H9 (cell line): ENCODE measurements around the gene CAGE1. TPM values are rescaled to one million over a fixed set of nuclear protein-coding genes. Genes with fewer than 3 reads are reported as not detected.

Experiments used
- DNase-seq: peaks from one replicate; pipeline ENCODE4 v3.0.0-alpha.2; 2017
- H2AFZ ChIP-seq: one replicate; pipeline ENCODE4 v1.6.1; 2013; ENCODE audit warnings: mild to moderate bottlenecking, low read length, control low read depth, moderate library complexity
- H2AK5ac ChIP-seq: 2 replicates; pipeline ENCODE4 v1.6.1; 2013; ENCODE audit warnings: low read length, control low read depth, mixed read lengths; ENCODE audit not compliant: insufficient read length
- H2BK120ac ChIP-seq: one replicate; pipeline ENCODE4 v1.6.1; 2013; ENCODE audit warnings: low read depth, mild to moderate bottlenecking, low read length, control low read depth, inconsistent platforms; ENCODE audit not compliant: poor library complexity, severe bottlenecking
- H2BK12ac ChIP-seq: 2 replicates; pipeline ENCODE4 v1.6.1; 2013; ENCODE audit warnings: low read length, control low read depth, mixed read lengths, low read depth; ENCODE audit not compliant: insufficient read length
- H2BK15ac ChIP-seq: 2 replicates; pipeline ENCODE4 v1.6.1; 2013; ENCODE audit warnings: low read depth, low read length, control low read depth
- H2BK20ac ChIP-seq: one replicate; pipeline ENCODE4 v1.6.1; 2013; ENCODE audit warnings: low read depth, mild to moderate bottlenecking, low read length, control low read depth, inconsistent platforms; ENCODE audit not compliant: poor library complexity, severe bottlenecking
- H2BK5ac ChIP-seq: 2 replicates; pipeline ENCODE4 v1.6.1; 2013; ENCODE audit warnings: low read length, control low read depth, mixed read lengths; ENCODE audit not compliant: insufficient read length
- H3K14ac ChIP-seq: 2 replicates; pipeline ENCODE4 v1.6.1; 2013; ENCODE audit warnings: low read length, control low read depth; ENCODE audit not compliant: insufficient read depth
- H3K18ac ChIP-seq: 2 replicates; pipeline ENCODE4 v1.6.1; 2013; ENCODE audit warnings: low read depth, mild to moderate bottlenecking, mixed read lengths, low read length, control low read depth; ENCODE audit not compliant: insufficient read length
- H3K23ac ChIP-seq: 2 replicates; pipeline ENCODE4 v1.6.1; 2013; ENCODE audit warnings: low read length, control low read depth, mixed read lengths, low read depth; ENCODE audit not compliant: insufficient read length
- H3K23me2 ChIP-seq: 2 replicates; pipeline ENCODE4 v1.6.1; 2013; ENCODE audit warnings: low read depth, mild to moderate bottlenecking, mixed read lengths, low read length, control low read depth; ENCODE audit not compliant: insufficient read length, poor library complexity, severe bottlenecking
- H3K27ac ChIP-seq: 2 replicates; pipeline ENCODE4 v1.5.1; 2013; ENCODE audit warnings: low read length, control low read depth, mixed read lengths, low read depth; ENCODE audit not compliant: insufficient read length
- H3K27me3 ChIP-seq: 2 replicates; pipeline ENCODE4 v1.6.1; 2013; ENCODE audit warnings: low read length, control low read depth, inconsistent platforms; ENCODE audit not compliant: insufficient read depth
- H3K4ac ChIP-seq: 2 replicates; pipeline ENCODE4 v1.6.1; 2013; ENCODE audit warnings: low read depth, mild to moderate bottlenecking, control low read depth, inconsistent platforms, low read length, moderate library complexity
- H3K4me1 ChIP-seq: 2 replicates; pipeline ENCODE4 v1.6.1; 2013; ENCODE audit warnings: low read length, control low read depth, inconsistent platforms; ENCODE audit not compliant: insufficient read depth
- H3K4me2 ChIP-seq: 2 replicates; pipeline ENCODE4 v1.6.1; 2013; ENCODE audit warnings: low read length, control low read depth, mixed read lengths; ENCODE audit not compliant: insufficient read length, insufficient read depth
- H3K56ac ChIP-seq: 2 replicates; pipeline ENCODE4 v1.6.1; 2013; ENCODE audit warnings: low read depth, mild to moderate bottlenecking, mixed read lengths, low read length, control low read depth; ENCODE audit not compliant: insufficient read length
- H3K79me1 ChIP-seq: 2 replicates; pipeline ENCODE4 v1.6.1; 2013; ENCODE audit warnings: low read depth, mild to moderate bottlenecking, moderate library complexity, low read length, control low read depth, inconsistent platforms; ENCODE audit not compliant: insufficient read depth, poor library complexity, severe bottlenecking
- H3K79me2 ChIP-seq: 2 replicates; pipeline ENCODE4 v1.6.1; 2013; ENCODE audit warnings: low read length, control low read depth, inconsistent platforms; ENCODE audit not compliant: insufficient read depth
- H3K9ac ChIP-seq: 2 replicates; pipeline ENCODE4 v1.6.1; 2013; ENCODE audit warnings: low read length, control low read depth, mixed read lengths; ENCODE audit not compliant: insufficient read length; ENCODE audit errors: extremely low read depth
- H3K9me3 ChIP-seq: one replicate; pipeline ENCODE4 v1.6.1; 2013; ENCODE audit warnings: low read depth, low read length, inconsistent platforms; ENCODE audit not compliant: control insufficient read depth
- H3T11ph ChIP-seq: one replicate; pipeline ENCODE4 v1.6.1; 2013; ENCODE audit warnings: mild to moderate bottlenecking, low read length, control low read depth, inconsistent platforms
- H4K20me1 ChIP-seq: one replicate; pipeline ENCODE4 v1.6.1; 2013; ENCODE audit not compliant: control insufficient read depth, insufficient read length, insufficient read depth
- H4K5ac ChIP-seq: 2 replicates; pipeline ENCODE4 v1.6.1; 2013; ENCODE audit warnings: low read depth, mild to moderate bottlenecking, mixed read lengths, low read length, control low read depth; ENCODE audit not compliant: insufficient read length
- H4K8ac ChIP-seq: replicated peaks from 2 replicates; pipeline ENCODE4 v1.6.1; 2013; ENCODE audit warnings: low read length, control low read depth, mixed read lengths, low read depth; ENCODE audit not compliant: insufficient read length
- H4K91ac ChIP-seq: 2 replicates; pipeline ENCODE4 v1.6.1; 2013; ENCODE audit warnings: low read depth, mild to moderate bottlenecking, moderate library complexity, mixed read lengths, low read length, control low read depth; ENCODE audit not compliant: insufficient read length
- H3K27ac Mint-ChIP-seq, 3 experiments: 2 replicates in 2 of 3; 3 replicates in 1 of 3; pipeline ENCODE4 v1.8.0; 2020 to 2021; ENCODE audit warnings: mixed read lengths in 3 of 3, mild to moderate bottlenecking in 1 of 3, moderate library complexity in 1 of 3
- H3K27me3 Mint-ChIP-seq: 2 replicates; pipeline ENCODE4 v1.8.0; 2021; ENCODE audit warnings: low read depth, mild to moderate bottlenecking, moderate library complexity, mixed read lengths
- H3K36me3 Mint-ChIP-seq, 3 experiments: 2 replicates in 2 of 3; 3 replicates in 1 of 3; pipeline ENCODE4 v1.8.0; 2020 to 2021; ENCODE audit warnings: low read depth in 3 of 3, mixed read lengths in 3 of 3; ENCODE audit not compliant: insufficient read depth in 1 of 3
- H3K4me1 Mint-ChIP-seq, 2 experiments: 2 replicates each; pipeline ENCODE4 v1.8.0; 2020; ENCODE audit warnings: mixed read lengths in 2 of 2
- H3K4me3 Mint-ChIP-seq, 2 experiments: 2 replicates in 1 of 2; 3 replicates in 1 of 2; pipeline ENCODE4 v1.8.0; 2020 to 2021; ENCODE audit warnings: mild to moderate bottlenecking in 2 of 2, mixed read lengths in 2 of 2, moderate library complexity in 1 of 2
- H3K9me3 Mint-ChIP-seq, 2 experiments: 2 replicates in 1 of 2; 3 replicates in 1 of 2; pipeline ENCODE4 v1.8.0; 2020; ENCODE audit warnings: mild to moderate bottlenecking in 2 of 2, mixed read lengths in 2 of 2, moderate library complexity in 1 of 2
- CTCF ChIP-seq: fragments of 200-600 bp; sonication (generic); conservative IDR thresholded peaks from 3 replicates; pipeline ENCODE4 v1.8.0; 2021; ENCODE audit warnings: antibody characterized with exemption, mild to moderate bottlenecking
- WGBS: extraction: QIAGEN DNeasy Blood & Tissue Kit; methylation state at CpG from one replicate; pipeline ENCODE4 v1.1.7; 2013; ENCODE audit warnings: missing lambda C conversion rate, low lambda C conversion rate, mixed read lengths; ENCODE audit not compliant: insufficient read length; ENCODE audit errors: extremely low coverage; 5-methylcytosine and 5-hydroxymethylcytosine counted together
- total RNA-seq: library from RNA; stranded (reverse); gene quantifications from 2 replicates; pipeline ENCODE4 v1.2.1, GENCODE V29; 2021

The CAGE1 gene
- total RNA-seq, 1 experiment from 2014 or later = 0.28 TPM

- Mint-ChIP-seq H3K9me3 (no peaks in the 10 kb centered on the region), H3K36me3 (peaks cover 27 to 85% (median 73%) of the 10 kb centered on the region in 3 experiments; a peak in 6 of 7 replicates), H3K27me3 (no peaks in the 10 kb centered on the region), H3K27ac (no peak overlapping the region; a peak in 1 of 7 replicates), H3K4me3 (no peak overlapping the region), H3K4me1 (no peaks in the 10 kb centered on the region)
- no peak overlapping the region for H2BK20ac ChIP-seq
- H4K5ac ChIP-seq = no peak overlapping the region
- H3K27me3 ChIP-seq = no peaks in the 10 kb centered on the region
- H2BK15ac ChIP-seq = no peak overlapping the region
- no peak overlapping the region for H3T11ph ChIP-seq
- H3K23ac ChIP-seq = no peak overlapping the region
- no peak overlapping the region for H2BK12ac ChIP-seq
- H3K4ac ChIP-seq = no peak overlapping the region
- H2BK120ac ChIP-seq = no peak overlapping the region
- no peak overlapping the region for H3K27ac ChIP-seq
- H3K9ac ChIP-seq = no peak overlapping the region
- no peak overlapping the region for H3K4me2 ChIP-seq
- H2AK5ac ChIP-seq = no peak overlapping the region
- no peak overlapping the region for H4K8ac ChIP-seq
- no peaks in the 10 kb centered on the region for H3K23me2 ChIP-seq
- H3K14ac ChIP-seq = no peak overlapping the region
- no peak overlapping the region for H3K18ac ChIP-seq
- no peak for TF ChIP-seq CTCF
- no peaks in the 10 kb centered on the region for H3K9me3 ChIP-seq
- H4K20me1 ChIP-seq = no peaks in the 10 kb centered on the region
- H3K79me1 ChIP-seq = no peaks in the 10 kb centered on the region
- no CpG with 5 or more reads among the region's 1 CpG for WGBS
- H3K56ac ChIP-seq = no peak overlapping the region
- H3K4me1 ChIP-seq = no peaks in the 10 kb centered on the region
- H4K91ac ChIP-seq = no peak overlapping the region
- no peak for DNase-seq
- H2BK5ac ChIP-seq = no peak overlapping the region
- no peaks in the 10 kb centered on the region for H3K79me2 ChIP-seq
- no peak overlapping the region for H2AFZ ChIP-seq
Observed at GRCh38 chr6:7402716-7403115, 13.2 kb upstream of the CAGE1 start.
